Ovary (tissue), 3 donors: ENCODE data around the gene HERC3.

ENCODE experiments used
- EP300 ChIP-seq: sonication (generic); formaldehyde crosslinking; IDR thresholded peaks from one replicate; pipeline ENCODE4 v1.6.1; 2017; ENCODE audit warnings: antibody characterized with exemption
- POLR2A ChIP-seq: fragments of 450-650 bp; IDR thresholded peaks from one replicate; pipeline ENCODE4 v1.6.1; 2017; ENCODE audit warnings: antibody characterized with exemption, mild to moderate bottlenecking, moderate library complexity
- TF ChIP-seq, protein P1 (sequence below), 3 donors: fragments of 450-650 bp in 2 of 3; fragments of 200-600 bp in 1 of 3; IDR thresholded peaks; one replicate each; pipeline versions ENCODE4 v1.5.1 to v1.8.0; 2016 to 2022; ENCODE audit warnings: antibody characterized with exemption in 3 of 3, mild to moderate bottlenecking in 1 of 3
- donor health status: DM: no; HTN: no; CAD: no.

GRCh38 chr4:88725986-88726385, 133.7 kb downstream of the HERC3 start:
- TF ChIP-seq, protein P1, sequence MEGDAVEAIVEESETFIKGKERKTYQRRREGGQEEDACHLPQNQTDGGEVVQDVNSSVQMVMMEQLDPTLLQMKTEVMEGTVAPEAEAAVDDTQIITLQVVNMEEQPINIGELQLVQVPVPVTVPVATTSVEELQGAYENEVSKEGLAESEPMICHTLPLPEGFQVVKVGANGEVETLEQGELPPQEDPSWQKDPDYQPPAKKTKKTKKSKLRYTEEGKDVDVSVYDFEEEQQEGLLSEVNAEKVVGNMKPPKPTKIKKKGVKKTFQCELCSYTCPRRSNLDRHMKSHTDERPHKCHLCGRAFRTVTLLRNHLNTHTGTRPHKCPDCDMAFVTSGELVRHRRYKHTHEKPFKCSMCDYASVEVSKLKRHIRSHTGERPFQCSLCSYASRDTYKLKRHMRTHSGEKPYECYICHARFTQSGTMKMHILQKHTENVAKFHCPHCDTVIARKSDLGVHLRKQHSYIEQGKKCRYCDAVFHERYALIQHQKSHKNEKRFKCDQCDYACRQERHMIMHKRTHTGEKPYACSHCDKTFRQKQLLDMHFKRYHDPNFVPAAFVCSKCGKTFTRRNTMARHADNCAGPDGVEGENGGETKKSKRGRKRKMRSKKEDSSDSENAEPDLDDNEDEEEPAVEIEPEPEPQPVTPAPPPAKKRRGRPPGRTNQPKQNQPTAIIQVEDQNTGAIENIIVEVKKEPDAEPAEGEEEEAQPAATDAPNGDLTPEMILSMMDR (IDR thresholded peaks at IDR 0.05) = no peak
- no peak for TF ChIP-seq POLR2A
- TF ChIP-seq EP300 = no peak
